ENCODE data around the gene DEPP1. TPM values are rescaled to one million over a fixed set of nuclear protein-coding genes. Genes with fewer than 3 reads are reported as not detected.

DEPP1 gene
- total and polyA plus RNA-seq, 10 of the 15 experiments (the other 5 are each of a cell fraction or from before 2014, with no cell fraction given) = 1.7 to 12.1 (median 7.3) TPM

DNA sequence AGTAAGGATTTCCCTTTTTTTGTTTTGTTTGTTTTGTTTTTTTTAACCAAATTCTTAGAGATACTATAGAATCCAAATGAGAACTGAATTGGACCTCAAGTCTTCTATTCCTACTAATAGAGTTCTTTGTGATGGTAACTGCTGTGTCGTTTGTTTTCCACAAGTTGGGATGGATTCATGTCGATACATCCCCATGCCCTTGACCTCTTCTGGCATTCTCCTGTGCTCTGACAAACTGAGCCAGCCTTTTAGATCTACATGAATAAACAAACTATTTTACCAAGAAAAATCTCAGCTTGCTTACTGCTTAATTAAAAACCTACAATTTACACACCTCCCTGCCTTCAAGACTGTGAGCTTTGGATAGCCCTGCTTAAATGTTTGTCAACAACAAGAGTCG, 26.1 kb upstream of the DEPP1 start:
- no TSS peak for BruUV-seq (replicated peaks)
- in situ Hi-C loops (cut with MboI) = loop anchor here (10.0 kb wide), 1 partner anchor 1020 kb away; no protein-coding TSS in a partner anchor

More for the DNA sequence above, 26.1 kb upstream of the DEPP1 start:
- H3K27me3 ChIP-seq (replicated peaks in 1 of 2; ENCODE audit: control insufficient read depth in 2 of 2, insufficient read depth in 2 of 2, low read length in 1 of 2) = no peaks in the 10 kb centered on the region
- no peak for FAIRE-seq
- SMC1A ChIA-PET (ENCODE audit: uncharacterized antibody, unreplicated experiment) = interaction anchor here (1.0 to 6.6 kb wide), 4 partner anchors 25 to 71 kb away, joined by 3 to 48 read pairs (median 20); partner anchors contain the start of gene DEPP1
- H3K4me2 ChIP-seq (ENCODE audit: control insufficient read depth, insufficient read depth) = no peak overlapping the region
- no peak for DNase-seq (ENCODE audit: low read depth, low spot score)
- peaks cover 4% of the 10 kb centered on the region; the same call in 1 of the 2 replicates for H3K4me1 ChIP-seq (ENCODE audit: control insufficient read depth, insufficient read depth, low read length)
- no peaks in the 10 kb centered on the region for H4K20me1 ChIP-seq (ENCODE audit: control insufficient read depth, insufficient read depth)
- ATAC-seq = no peak
- POLR2A ChIA-PET = interaction anchor here (2.3 kb wide), 1 partner anchor 9 kb away, joined by 6 read pairs; no protein-coding TSS in a partner anchor
- 98% methylated on average over 3 of the region's 3 CpGs for WGBS (ENCODE audit: insufficient coverage, insufficient replicate concordance, low lambda C conversion rate, missing lambda C conversion rate)
- no peak overlapping the region for H3K27ac ChIP-seq (ENCODE audit: control insufficient read depth, insufficient read depth)
- TF ChIP-seq SP1 (IDR thresholded peaks at IDR 0.05; ENCODE audit: low read depth, low read length) (no peak), KLF5 (IDR thresholded peaks at IDR 0.05; ENCODE audit: partially characterized antibody) (no peak), ZNF274 (IDR thresholded peaks at IDR 0.05; ENCODE audit: insufficient read depth, insufficient read length) (no peak), TCF12 (IDR thresholded peaks at IDR 0.05; ENCODE audit: low read depth, low read length) (no peak), POLR2AphosphoS2 (IDR thresholded peaks at IDR 0.05; ENCODE audit: low read depth, low read length) (no peak), BACH1 (IDR thresholded peaks at IDR 0.05; ENCODE audit: borderline replicate concordance) (no peak), ZNF622 (IDR thresholded peaks at IDR 0.05) (no peak), ETV6 (conservative IDR thresholded peaks at IDR 0.05 in 1 of 2, IDR thresholded peaks at IDR 0.05 in 1 of 2; ENCODE audit: borderline replicate concordance in 1 of 2, low read depth in 1 of 2) (no peak), ZNF207 (IDR thresholded peaks at IDR 0.05; ENCODE audit: borderline replicate concordance) (no peak), SMARCA5 (IDR thresholded peaks at IDR 0.05) (no peak)
- TF ChIP-seq, protein P1, sequence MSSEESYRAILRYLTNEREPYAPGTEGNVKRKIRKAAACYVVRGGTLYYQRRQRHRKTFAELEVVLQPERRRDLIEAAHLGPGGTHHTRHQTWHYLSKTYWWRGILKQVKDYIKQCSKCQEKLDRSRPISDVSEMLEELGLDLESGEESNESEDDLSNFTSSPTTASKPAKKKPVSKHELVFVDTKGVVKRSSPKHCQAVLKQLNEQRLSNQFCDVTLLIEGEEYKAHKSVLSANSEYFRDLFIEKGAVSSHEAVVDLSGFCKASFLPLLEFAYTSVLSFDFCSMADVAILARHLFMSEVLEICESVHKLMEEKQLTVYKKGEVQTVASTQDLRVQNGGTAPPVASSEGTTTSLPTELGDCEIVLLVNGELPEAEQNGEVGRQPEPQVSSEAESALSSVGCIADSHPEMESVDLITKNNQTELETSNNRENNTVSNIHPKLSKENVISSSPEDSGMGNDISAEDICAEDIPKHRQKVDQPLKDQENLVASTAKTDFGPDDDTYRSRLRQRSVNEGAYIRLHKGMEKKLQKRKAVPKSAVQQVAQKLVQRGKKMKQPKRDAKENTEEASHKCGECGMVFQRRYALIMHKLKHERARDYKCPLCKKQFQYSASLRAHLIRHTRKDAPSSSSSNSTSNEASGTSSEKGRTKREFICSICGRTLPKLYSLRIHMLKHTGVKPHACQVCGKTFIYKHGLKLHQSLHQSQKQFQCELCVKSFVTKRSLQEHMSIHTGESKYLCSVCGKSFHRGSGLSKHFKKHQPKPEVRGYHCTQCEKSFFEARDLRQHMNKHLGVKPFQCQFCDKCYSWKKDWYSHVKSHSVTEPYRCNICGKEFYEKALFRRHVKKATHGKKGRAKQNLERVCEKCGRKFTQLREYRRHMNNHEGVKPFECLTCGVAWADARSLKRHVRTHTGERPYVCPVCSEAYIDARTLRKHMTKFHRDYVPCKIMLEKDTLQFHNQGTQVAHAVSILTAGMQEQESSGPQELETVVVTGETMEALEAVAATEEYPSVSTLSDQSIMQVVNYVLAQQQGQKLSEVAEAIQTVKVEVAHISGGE (CRISPR knock-in tag; IDR thresholded peaks at IDR 0.05) = no peak
- H3K79me2 ChIP-seq (ENCODE audit: control insufficient read depth, insufficient read depth, low read length) = peaks cover 11% of the 10 kb centered on the region
- H3K4me3 ChIP-seq = no peak overlapping the region
- H3K36me3 ChIP-seq (ENCODE audit: control insufficient read depth in 2 of 2, insufficient read depth in 2 of 2, low read length in 1 of 2) = 0 out of 4 replicates have a peak, but pooled peaks cover 0 to 3% of the 10 kb centered on the region in 2 experiments
- RAD21 ChIA-PET (ENCODE audit: unreplicated experiment) = interaction anchor here (1.3 to 4.8 kb wide), 2 partner anchors 72 to 230 kb away, joined by 3 to 24 read pairs; no protein-coding TSS in a partner anchor
- no peak overlapping the region for H3K9ac ChIP-seq (ENCODE audit: control insufficient read depth, insufficient read depth, low read length)
- intact Hi-C loops (cut with micrococcal nuclease; ENCODE audit: unreplicated experiment) = loop anchor here (5.0 to 10.0 kb wide), 2 partner anchors 668 to 950 kb away; partner anchors contain the start of gene ZFAND4
- no peak overlapping the region for H2AFZ ChIP-seq (ENCODE audit: control insufficient read depth, low read depth, low read length)
- CTCF ChIA-PET = interaction anchor here (1.0 to 5.4 kb wide), 6 partner anchors 10 to 230 kb away, joined by 3 to 30 read pairs (median 3); no protein-coding TSS in a partner anchor
- peaks cover 4% of the 10 kb centered on the region for H3K9me3 ChIP-seq (replicated peaks; ENCODE audit: control insufficient read depth, insufficient read depth, low read length)
